ENCODE measurements around the gene GLRB.

- no peak for TF ChIP-seq POLR2A (IDR thresholded peaks at IDR 0.05)
- no peak for TF ChIP-seq CTCF (IDR thresholded peaks at IDR 0.05)
Observed at GRCh38 chr4:157080605-157081004, 4.7 kb downstream of the GLRB start.

All from heart left ventricle (tissue), 13 donors.